GM12891 (cell line): Measurements from ENCODE around the gene SIRT5.

Experiments used
- POLR2A ChIP-seq: IDR thresholded peaks from 2 replicates; pipeline ENCODE4 v1.6.1; 2011; ENCODE audit warnings: low read depth, low read length, control low read depth
- POLR2AphosphoS5 ChIP-seq: IDR thresholded peaks from 2 replicates; pipeline ENCODE4 v1.6.1; 2011; ENCODE audit warnings: low read depth, low read length, control low read depth
- SPI1 ChIP-seq: IDR thresholded peaks from 2 replicates; pipeline ENCODE4 v1.6.1; 2011; ENCODE audit warnings: low read depth, low read length, control low read depth

DNA sequence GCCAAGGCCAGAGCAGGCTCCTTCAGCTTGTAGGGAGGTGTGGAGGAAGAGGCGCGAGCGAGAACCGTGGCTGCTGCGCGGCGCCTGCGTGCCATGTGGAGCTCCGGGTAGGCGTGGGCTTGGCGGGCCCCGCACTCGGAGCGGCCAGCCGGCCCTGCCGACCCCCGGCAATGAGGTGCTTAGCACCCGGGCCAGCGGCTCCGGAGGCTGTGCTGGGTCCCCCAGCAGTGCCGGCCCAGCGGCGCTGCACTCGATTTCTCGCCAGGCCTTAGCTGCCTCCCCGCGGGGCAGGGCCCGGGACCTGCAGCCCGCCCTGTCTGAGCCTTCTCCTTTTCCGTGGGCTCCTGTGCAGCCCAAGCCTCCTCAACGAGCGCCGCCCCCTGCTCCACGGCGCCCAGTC, 32.9 kb upstream of the SIRT5 start:
- TF ChIP-seq POLR2A (no peak), SPI1 (no peak), POLR2AphosphoS5 (no peak)
